ENCODE data around the gene CDKN1C. TPM values are rescaled to one million over a fixed set of nuclear protein-coding genes. Genes with fewer than 3 reads are reported as not detected.

CDKN1C gene
- total RNA-seq, 4 donors from 2014 or later: 14.3 to 50.9 (median 37.3) TPM

DNA sequence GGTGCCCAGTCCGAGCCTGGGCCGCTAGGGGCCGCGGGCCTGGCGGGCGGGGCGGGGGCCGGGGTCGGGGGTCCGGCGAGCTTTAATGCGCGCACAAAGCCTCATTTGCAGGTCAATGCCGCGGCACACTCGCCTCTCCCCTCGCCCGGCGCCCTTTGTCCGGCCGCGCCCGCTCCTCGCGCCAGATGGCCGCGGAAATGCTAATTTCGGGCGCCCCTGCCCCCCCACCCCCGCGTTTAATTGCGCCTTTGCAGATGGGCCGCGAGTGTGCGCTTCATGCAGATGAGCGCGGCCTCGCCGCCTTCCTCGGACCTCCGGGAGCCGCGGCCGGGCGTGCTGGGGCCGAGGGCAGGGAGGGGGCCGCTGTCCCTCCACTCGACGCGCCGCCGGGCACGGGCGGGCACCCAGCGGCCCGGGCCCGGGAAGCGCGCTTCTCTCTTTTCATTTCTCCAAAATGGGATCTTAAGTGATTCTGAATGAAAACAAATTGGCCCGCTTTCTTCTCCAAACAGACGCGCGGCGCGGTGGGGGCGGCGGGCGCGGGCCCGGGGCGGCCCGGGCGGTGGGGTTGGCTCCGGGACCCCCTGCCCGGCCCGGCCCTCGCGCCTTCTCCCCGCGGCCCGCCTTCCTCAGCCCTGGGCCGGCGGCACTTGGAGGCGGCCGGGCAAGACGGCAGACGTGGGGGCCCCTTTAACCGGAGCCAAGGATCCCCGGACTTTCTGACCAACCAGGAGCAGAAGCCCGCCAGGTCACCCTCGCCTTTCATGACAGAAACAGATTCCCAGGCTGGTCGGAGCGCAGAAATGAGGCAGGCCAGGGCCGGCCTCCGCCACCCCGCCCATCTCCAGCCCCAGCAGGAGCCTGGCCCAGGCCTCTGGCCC is 22.9 kb downstream of the CDKN1C start:
- Histone ChIP-seq H3K36me3 (no peaks in the 10 kb centered on the region), H3K4me1 (peaks cover 12% of the 10 kb centered on the region), H3K27me3 (peaks cover 43% of the 10 kb centered on the region), H3K4me3 (peak overlapping the region; percentile 39), H3K9me3 (no peaks in the 10 kb centered on the region), H3K27ac (no peak overlapping the region)
- no peak for DNase-seq (ENCODE audit: low spot score in 2 of 2)
- TF ChIP-seq, protein P1, sequence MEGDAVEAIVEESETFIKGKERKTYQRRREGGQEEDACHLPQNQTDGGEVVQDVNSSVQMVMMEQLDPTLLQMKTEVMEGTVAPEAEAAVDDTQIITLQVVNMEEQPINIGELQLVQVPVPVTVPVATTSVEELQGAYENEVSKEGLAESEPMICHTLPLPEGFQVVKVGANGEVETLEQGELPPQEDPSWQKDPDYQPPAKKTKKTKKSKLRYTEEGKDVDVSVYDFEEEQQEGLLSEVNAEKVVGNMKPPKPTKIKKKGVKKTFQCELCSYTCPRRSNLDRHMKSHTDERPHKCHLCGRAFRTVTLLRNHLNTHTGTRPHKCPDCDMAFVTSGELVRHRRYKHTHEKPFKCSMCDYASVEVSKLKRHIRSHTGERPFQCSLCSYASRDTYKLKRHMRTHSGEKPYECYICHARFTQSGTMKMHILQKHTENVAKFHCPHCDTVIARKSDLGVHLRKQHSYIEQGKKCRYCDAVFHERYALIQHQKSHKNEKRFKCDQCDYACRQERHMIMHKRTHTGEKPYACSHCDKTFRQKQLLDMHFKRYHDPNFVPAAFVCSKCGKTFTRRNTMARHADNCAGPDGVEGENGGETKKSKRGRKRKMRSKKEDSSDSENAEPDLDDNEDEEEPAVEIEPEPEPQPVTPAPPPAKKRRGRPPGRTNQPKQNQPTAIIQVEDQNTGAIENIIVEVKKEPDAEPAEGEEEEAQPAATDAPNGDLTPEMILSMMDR (IDR thresholded peaks at IDR 0.05): no peak
- TF ChIP-seq EP300 (IDR thresholded peaks at IDR 0.05): no peak
- TF ChIP-seq POLR2AphosphoS5 (IDR thresholded peaks at IDR 0.05): no peak
- no peak for TF ChIP-seq POLR2A (IDR thresholded peaks at IDR 0.05)
- WGBS: 5% methylated on average over 19 of the region's 96 CpGs

DNA sequence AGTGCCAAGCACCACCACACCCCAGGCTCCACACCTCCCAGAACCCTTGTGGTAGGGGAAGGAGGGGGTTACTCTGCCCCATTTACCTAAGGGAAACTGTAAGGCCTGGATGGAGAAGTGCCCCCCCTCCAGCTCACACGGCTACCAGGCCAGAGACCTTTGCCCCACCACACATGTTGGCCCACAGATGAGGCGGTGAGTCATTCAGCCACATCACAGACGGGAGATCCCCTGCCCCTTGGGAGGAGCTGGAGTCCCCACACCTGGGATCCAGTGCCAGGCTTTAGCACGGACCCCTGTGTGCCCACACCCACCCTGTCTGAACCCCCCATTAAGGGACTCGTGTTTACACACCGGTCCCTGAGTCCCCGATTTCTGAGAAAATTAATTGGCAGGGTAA is 24.9 kb downstream of the CDKN1C start:
- Histone ChIP-seq H3K9me3 (no peaks in the 10 kb centered on the region), H3K27ac (no peak overlapping the region), H3K4me1 (peaks cover 12% of the 10 kb centered on the region), H3K4me3 (no peak overlapping the region), H3K36me3 (no peaks in the 10 kb centered on the region), H3K27me3 (peaks cover 37% of the 10 kb centered on the region)
- WGBS: no CpG with 5 or more reads among the region's 7 CpGs
- TF ChIP-seq POLR2A (IDR thresholded peaks at IDR 0.05) (no peak), POLR2AphosphoS5 (IDR thresholded peaks at IDR 0.05) (no peak), EP300 (IDR thresholded peaks at IDR 0.05) (no peak)
- DNase-seq (ENCODE audit: low spot score in 2 of 2): no peak

DNA sequence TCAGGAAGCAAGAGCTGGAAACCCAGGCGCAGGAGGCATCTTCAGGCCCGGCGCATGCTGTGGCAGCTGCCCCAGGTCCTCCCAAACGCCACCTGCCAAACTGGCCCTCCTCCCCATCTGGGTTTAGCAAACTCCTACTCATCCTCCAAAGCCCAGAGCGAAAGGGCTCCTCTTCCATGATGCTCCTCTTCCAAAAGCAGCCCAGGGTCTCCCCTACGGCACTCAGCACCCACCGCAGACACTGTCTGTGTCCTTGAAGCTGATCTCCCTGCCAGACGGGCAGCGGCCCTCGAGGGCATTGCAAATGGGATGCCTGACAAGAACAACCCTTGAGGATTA is 25.9 kb downstream of the CDKN1C start:
- TF ChIP-seq, protein P1 (IDR thresholded peaks at IDR 0.05): no peak
- TF ChIP-seq POLR2A (IDR thresholded peaks at IDR 0.05): no peak
- peaks cover 12% of the 10 kb centered on the region for H3K4me1 ChIP-seq
- WGBS: 100% methylated on average over 3 of the region's 10 CpGs

DNA sequence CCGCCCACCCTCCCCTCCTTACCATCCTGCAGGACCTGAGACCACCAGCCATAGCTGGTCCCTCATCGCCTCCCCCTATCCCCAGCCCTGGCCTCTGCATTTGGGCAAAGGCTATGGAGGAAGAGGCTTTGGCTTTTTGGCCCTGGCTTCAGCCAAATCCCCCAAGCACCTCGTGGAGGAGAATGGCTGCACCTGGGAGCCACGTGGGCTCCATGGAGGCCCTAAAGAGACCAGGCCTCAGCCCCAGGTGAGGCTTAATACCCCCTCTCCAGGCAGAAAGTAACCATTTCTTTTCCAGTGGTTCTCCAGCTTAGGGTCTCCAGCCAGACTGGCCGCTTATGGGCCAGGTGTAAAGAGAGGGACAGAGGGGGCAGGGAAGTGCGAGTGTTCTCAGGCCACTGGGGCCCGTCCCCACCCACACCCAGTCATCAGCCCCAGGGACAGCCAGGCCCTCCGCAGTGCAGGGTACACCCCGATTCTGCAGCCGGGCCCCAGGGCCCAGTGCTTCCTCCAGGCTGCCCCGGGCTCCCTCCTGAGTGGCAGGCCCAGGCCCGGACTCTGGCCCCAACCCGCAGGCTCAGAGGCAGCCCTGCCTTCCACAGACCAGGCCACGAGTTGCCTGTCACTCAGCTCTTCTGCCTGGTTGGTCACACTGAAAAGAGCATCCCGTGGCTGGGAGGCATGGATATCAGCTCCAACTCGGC is 26.4 kb downstream of the CDKN1C start:
- H3K27ac ChIP-seq: no peak overlapping the region
- no peaks in the 10 kb centered on the region for H3K9me3 ChIP-seq
- H3K4me3 ChIP-seq: no peak overlapping the region
- no peaks in the 10 kb centered on the region for H3K36me3 ChIP-seq
- DNase-seq (ENCODE audit: low spot score in 2 of 2): no peak
- H3K4me1 ChIP-seq: peaks cover 12% of the 10 kb centered on the region
- TF ChIP-seq POLR2A (IDR thresholded peaks at IDR 0.05) (no peak), EP300 (IDR thresholded peaks at IDR 0.05) (no peak)
- TF ChIP-seq, protein P1 (IDR thresholded peaks at IDR 0.05): no peak
- H3K27me3 ChIP-seq: peaks cover 30% of the 10 kb centered on the region
- 91% methylated on average over 9 of the region's 16 CpGs for WGBS

More for the DNA sequence above, 25.9 kb downstream of the CDKN1C start:
- Histone ChIP-seq H3K9me3 (no peaks in the 10 kb centered on the region), H3K36me3 (no peaks in the 10 kb centered on the region), H3K27me3 (peaks cover 35% of the 10 kb centered on the region), H3K27ac (no peak overlapping the region), H3K4me3 (no peak overlapping the region)
- no peak for DNase-seq (ENCODE audit: low spot score in 2 of 2)

DNA sequence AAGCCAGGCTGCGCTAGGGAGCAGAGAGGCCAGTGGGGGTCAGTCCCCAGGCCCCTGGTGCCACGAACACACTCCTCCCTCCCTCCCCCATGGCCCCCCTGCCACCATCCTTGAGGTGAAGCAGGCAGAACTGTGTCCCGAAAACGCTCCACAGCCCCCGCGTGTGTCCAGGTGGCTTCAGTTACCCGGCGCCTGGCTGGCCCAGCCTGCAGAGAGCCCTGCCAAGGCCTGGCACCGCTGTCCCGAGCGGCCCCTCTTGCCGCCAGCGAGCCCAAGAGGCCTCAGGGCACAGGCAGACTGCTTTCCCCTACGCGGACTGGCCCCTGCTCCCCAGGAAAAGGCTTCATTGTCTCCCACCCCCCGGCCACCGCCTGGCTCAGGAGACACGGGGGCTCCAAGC is 27.7 kb downstream of the CDKN1C start:
- H3K36me3 ChIP-seq: no peaks in the 10 kb centered on the region
- TF ChIP-seq POLR2A (IDR thresholded peaks at IDR 0.05): no peak
- TF ChIP-seq, protein P1 (IDR thresholded peaks at IDR 0.05): no peak
- no peak for TF ChIP-seq POLR2AphosphoS5 (IDR thresholded peaks at IDR 0.05)
- no peak for TF ChIP-seq EP300 (IDR thresholded peaks at IDR 0.05)
- no peaks in the 10 kb centered on the region for H3K9me3 ChIP-seq
- peaks cover 21% of the 10 kb centered on the region for H3K27me3 ChIP-seq
- no peak overlapping the region for H3K27ac ChIP-seq
- no peak overlapping the region for H3K4me3 ChIP-seq
- peaks cover 9% of the 10 kb centered on the region for H3K4me1 ChIP-seq
- WGBS: 86% methylated on average over 14 of the region's 18 CpGs
- DNase-seq (ENCODE audit: low spot score in 2 of 2): no peak
